Measurements from ENCODE around the gene MCF2L.
"Not testable (repeated sequence)": the region's sequence is repeated elsewhere in the genome, so short reads cannot be mapped to it uniquely, and the experiment has no call there.

The MCF2L gene

DNA sequence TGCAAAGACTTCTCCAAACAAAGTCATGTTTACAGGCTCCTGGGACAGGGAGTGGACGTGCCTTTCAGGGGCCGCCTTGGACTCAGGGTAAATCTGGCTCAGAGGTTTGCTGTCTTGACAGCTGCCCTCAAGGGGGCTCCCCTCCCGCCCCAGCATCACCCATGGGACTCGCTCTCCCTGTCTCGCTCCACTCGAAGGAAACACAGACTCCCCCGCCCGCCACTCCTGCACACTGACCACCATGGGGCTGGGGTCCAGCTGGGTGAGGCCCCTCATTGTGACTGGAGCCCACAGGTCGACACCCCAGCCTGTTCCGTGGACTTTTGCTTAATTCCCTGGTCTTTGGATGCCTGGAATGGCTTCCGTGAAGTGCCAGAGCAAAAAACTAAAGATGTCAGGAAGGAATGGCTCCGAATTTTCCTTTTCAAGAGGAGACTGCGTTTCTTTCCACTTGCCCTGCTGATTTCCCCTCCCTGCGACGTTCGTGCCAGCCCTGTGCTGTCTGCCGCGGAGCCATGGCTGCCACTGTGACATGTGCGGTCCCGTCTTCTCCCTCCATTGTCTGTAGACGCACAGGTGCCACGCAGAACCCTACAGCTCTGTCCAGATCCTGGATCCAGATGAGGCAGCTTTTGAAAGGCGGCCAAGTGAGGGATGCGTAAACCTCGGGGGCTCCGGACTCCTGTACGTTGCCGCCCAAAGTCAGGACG lies 48.6 kb downstream of the MCF2L start:
- DNase-seq = no peak

- no peak for DNase-seq
Observed at GRCh38 chr13:113018676-113019465, 49.9 kb downstream of the MCF2L start.

- DNase-seq = no peak
Observed at GRCh38 chr13:113020323-113021080, 51.5 kb downstream of the MCF2L start.

DNA sequence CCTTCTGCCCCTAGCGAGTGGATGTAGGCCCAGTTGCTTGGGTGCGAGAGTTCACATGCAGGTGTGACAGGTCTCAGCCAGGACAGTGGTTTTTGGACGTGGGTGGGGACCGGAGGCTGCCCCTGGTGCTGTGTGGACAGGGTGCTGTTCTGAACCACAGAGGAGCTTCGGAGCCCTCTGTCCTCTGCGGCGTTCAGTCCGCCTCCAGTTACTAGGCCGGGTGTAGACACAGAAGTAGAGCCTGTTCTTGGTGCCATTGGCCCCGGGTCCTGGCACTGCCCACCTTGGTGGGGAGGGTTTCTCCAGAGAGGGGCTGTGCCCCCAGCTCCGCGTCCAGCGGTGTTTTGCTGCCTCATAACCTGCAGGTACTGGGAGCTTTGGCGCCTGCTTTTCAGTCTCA lies 52.4 kb downstream of the MCF2L start:
- DNase-seq = no peak

DNA sequence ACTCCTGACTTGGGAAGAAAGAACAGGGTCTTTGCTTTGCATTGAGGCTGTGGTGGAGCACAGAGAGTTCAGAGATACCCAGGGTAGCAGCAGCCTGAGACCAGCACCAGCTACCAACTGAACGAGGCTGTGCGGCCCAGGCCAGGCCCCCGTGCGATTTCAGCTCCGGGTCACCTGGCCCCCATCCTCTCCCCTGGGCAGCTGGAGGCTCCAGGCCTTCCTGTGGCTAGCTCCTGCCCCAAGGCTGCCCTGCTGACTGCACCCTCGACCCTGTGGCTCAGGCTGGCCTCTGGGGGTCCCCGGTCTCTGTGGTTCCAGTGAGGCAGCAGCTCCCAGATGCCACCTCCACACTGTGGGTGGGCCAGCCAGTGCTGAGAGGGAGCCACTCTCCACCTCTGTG lies 52.8 kb downstream of the MCF2L start:
- no peak for DNase-seq

DNA sequence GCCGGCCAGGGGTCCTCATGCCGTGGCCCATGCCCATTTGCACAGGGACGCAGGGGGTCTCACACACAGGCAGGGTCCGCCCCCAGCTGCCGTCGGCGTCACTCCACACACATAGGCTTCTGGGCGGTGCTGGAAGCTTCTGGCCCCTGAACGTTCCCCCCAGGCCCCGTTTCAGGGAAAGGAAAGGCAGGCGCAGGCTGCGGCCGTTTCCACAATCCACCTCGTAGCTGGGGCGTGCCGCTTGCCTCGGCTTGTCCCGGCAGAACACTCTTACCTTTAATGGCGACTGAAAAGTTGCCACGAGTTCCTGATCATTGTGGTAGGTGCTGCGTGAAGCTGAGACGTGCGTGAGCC lies 53.4 kb downstream of the MCF2L start:
- no peak for DNase-seq

- DNase-seq = no peak
Observed at GRCh38 chr13:113022745-113023574, 53.9 kb downstream of the MCF2L start.

DNA sequence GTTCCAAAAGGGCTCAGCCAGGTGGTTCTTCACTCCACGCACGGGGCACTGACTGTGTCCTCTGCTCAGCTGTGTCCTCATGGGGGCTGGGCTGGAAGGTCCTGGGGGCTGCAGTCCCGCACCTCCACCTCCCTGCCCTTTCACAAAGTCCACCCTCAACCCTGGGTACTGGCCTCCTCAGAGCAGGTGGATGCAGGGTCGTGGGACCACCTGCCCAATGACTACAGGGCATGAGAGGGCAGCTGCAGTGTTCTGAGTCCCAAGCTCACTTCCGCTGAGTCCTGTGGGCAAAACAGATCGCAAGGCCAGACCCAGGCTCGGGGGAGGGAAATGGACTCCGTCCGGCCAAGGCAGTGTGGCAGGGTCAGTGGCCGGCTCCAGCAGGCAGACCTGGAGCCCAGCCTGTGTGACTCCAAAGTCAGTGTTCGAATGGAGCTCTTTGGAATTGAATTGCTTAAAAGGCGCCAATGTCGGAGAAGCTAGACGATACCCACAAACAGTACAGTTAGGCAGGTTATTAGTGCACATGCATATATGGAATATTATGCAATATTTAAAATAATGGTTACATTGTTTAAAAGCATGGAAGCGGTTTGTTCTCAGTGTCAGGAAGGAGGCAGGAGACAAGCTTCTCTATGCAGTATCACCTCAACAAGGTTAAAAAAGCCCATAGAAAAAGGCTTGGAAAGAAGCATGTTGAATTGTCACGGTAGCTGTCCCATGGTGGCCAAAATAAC lies 54.8 kb downstream of the MCF2L start:
- no peak for DNase-seq

GRCh38 chr13:113024466-113024865 lies 55.5 kb downstream of the MCF2L start:
- no peak for DNase-seq

DNA sequence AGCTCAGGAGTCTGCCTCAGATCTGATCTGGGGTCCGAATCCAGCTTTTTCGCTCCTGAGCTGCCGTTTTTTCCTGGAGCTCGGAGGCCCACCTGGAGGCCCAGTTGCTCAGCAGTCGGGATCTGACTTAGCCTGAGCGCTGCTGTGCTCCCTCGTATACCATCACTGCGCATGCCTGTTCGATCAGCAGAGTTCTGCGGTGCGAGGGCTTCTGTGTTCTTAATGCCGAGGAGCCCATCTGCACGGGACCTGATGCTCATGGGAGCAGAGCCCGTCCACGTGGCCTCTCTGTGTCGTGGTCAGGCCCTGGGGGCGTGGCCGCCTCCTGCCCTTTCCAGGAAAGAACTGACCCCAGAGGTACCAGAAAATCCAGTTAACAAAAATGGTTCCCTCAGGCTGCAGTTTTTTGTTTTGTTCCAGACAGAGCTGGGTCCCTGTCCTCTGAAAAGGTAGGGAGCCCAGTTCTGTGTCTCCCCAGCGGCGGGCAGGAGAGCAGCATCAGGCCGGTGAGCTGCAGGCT lies 57.4 kb downstream of the MCF2L start:
- no peak for DNase-seq

DNA sequence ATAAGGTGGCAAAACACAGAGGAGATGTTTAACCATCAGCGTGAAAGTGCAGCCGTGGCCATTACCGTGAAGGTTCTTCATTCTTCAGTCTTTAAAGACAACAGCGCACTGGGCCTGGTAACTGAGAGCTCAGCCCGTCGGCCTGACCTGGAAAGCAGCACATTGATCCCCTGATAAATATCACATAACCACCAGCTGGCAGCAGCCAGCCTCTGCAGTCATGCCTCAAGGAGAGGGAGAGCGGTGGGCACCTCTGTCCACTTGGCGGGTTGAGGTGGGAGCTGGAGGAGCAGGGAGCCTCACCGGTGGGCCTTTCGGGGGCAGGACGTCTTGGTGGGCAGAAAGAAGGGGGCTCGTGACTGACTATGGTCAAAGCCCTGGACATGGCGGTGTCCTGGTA lies 58.1 kb downstream of the MCF2L start:
- no peak for DNase-seq

- DNase-seq = no peak
Observed at GRCh38 chr13:113027566-113027965, 58.6 kb downstream of the MCF2L start.

- DNase-seq = no peak
Observed at GRCh38 chr13:113028336-113029060, 59.5 kb downstream of the MCF2L start.

GRCh38 chr13:113029061-113029445 lies 60.0 kb downstream of the MCF2L start:
- no peak for DNase-seq

GRCh38 chr13:113029487-113030258 lies 60.7 kb downstream of the MCF2L start:
- DNase-seq = peak; percentile 29 to 51

GRCh38 chr13:113030259-113030640 lies 61.2 kb downstream of the MCF2L start:
- DNase-seq = not testable (repeated sequence)

- no peak for DNase-seq
Observed at GRCh38 chr13:113031465-113031864, 62.5 kb downstream of the MCF2L start.

- DNase-seq = no peak
Observed at GRCh38 chr13:113032291-113032690, 63.3 kb downstream of the MCF2L start.

DNA sequence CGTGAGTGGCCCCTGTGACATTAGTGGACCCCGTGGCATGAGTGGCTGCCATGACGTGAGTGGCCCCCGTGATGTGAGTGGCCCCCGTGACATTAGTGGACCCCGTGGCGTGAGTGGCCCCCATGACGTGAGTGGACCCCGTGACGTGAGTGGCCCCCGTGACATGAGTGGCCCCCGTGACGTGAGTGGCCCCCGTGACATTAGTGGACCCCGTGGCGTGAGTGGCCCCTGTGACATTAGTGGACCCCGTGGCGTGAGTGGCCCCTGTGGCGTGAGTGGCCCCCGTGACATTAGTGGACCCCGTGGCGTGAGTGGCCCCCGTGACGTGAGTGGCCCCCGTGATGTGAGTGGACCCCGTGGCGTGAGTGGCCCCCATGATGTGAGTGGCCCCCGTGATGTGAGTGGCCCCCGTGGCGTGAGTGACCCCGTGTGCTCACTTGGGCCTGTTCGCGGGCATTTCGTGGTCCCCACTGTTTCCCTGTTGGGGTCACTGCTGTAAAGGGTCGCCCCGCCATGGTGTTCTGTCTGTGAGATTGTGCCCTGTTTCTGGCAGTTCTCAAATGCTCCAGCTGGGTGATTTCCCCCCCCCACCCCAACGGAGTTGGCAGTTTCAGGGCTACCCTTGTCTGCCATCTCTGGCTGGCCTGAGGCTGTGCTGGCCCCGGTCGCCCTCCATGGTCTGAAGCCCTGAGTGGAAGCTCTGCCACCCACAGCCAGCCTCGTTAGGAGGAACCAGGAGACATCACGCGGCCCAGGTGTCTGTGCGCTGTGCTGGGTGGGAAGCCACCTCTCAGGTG lies 64.2 kb downstream of the MCF2L start:
- DNase-seq = no peak
